HG03108 (cell line): Measurements from ENCODE around the gene ANKS1B.
"Not testable (repeated sequence)": the region's sequence is repeated elsewhere in the genome, so short reads cannot be mapped to it uniquely, and the experiment has no call there.

ENCODE experiments used
- ATAC-seq: cut with Tn5 transposase; IDR thresholded peaks from one replicate; pipeline ENCODE4 v1.9.1; 2021; ENCODE audit warnings: moderate library complexity; ENCODE audit not compliant: unreplicated experiment

ANKS1B gene

GRCh38 chr12:99389751-99390150 is 595.0 kb downstream of the ANKS1B start:
- no peak for ATAC-seq

- ATAC-seq = no peak
Observed at GRCh38 chr12:99388671-99389195, 596.0 kb downstream of the ANKS1B start.

GRCh38 chr12:99387661-99388060 is 597.1 kb downstream of the ANKS1B start:
- ATAC-seq = no peak

GRCh38 chr12:99386907-99387306 is 597.8 kb downstream of the ANKS1B start:
- ATAC-seq = no peak

- ATAC-seq = no peak
Observed at GRCh38 chr12:99383258-99383657, 601.5 kb downstream of the ANKS1B start.

GRCh38 chr12:99381992-99382391 is 602.7 kb downstream of the ANKS1B start:
- ATAC-seq = peak; percentile 92

GRCh38 chr12:99380701-99381100 is 604.0 kb downstream of the ANKS1B start:
- ATAC-seq = no peak

- no peak for ATAC-seq
Observed at GRCh38 chr12:99374023-99374422, 610.7 kb downstream of the ANKS1B start.

- no peak for ATAC-seq
Observed at GRCh38 chr12:99372257-99372920, 612.3 kb downstream of the ANKS1B start.

GRCh38 chr12:99370421-99371138 is 614.2 kb downstream of the ANKS1B start:
- ATAC-seq = no peak

GRCh38 chr12:99367181-99367580 is 617.6 kb downstream of the ANKS1B start:
- no peak for ATAC-seq

GRCh38 chr12:99352269-99352668 is 632.5 kb downstream of the ANKS1B start:
- no peak for ATAC-seq

- ATAC-seq = no peak
Observed at GRCh38 chr12:99343960-99344359, 640.8 kb downstream of the ANKS1B start.

GRCh38 chr12:99339663-99340062 is 645.1 kb downstream of the ANKS1B start:
- no peak for ATAC-seq

- no peak for ATAC-seq
Observed at GRCh38 chr12:99334285-99335056, 650.3 kb downstream of the ANKS1B start.

GRCh38 chr12:99332936-99333591 is 651.7 kb downstream of the ANKS1B start:
- ATAC-seq = no peak

GRCh38 chr12:99330216-99330615 is 654.5 kb downstream of the ANKS1B start:
- no peak for ATAC-seq

GRCh38 chr12:99321210-99321609 is 663.5 kb downstream of the ANKS1B start:
- ATAC-seq = not testable (repeated sequence)

GRCh38 chr12:99311373-99311772 is 673.4 kb downstream of the ANKS1B start:
- ATAC-seq = no peak

GRCh38 chr12:99309812-99310211 is 674.9 kb downstream of the ANKS1B start:
- no peak for ATAC-seq

GRCh38 chr12:99302874-99303273 is 681.9 kb downstream of the ANKS1B start:
- no peak for ATAC-seq
